K562 (cell line): ENCODE measurements around the gene FITM1.

ENCODE experiments used
- POLR2A ChIP-seq: fragments of 450-650 bp; conservative IDR thresholded peaks from 2 replicates; pipeline ENCODE4 v1.6.1; 2016
- POLR2AphosphoS2 ChIP-seq: IDR thresholded peaks from 2 replicates; pipeline ENCODE4 v1.6.1; 2012; ENCODE audit warnings: low read length, improper control_type of control experiment
- RCOR1 ChIP-seq, 2 experiments: IDR thresholded peaks; 2 replicates each; pipeline ENCODE4 v1.6.1; 2012; ENCODE audit warnings: low read depth in 2 of 2, low read length in 2 of 2, borderline replicate concordance in 1 of 2, improper control_type of control experiment in 1 of 2
- SREBF1 ChIP-seq: fragments of 150-350 bp; IDR thresholded peaks from 2 replicates; pipeline ENCODE4 v1.6.1; 2014; ENCODE audit warnings: antibody characterized with exemption, low read depth, low read length, borderline replicate concordance
- TF ChIP-seq, protein P1 (sequence below): fragments of 250-450 bp; sonication (Bioruptor Pico); IDR thresholded peaks from 2 replicates; pipeline ENCODE4 v1.8.0; 2021; ENCODE audit warnings: moderate library complexity, mild to moderate bottlenecking, inconsistent platforms
- TF ChIP-seq, protein P2 (sequence below): fragments of 450-650 bp; IDR thresholded peaks from one replicate; pipeline ENCODE4 v1.6.1; 2018; ENCODE audit warnings: mild to moderate bottlenecking, moderate library complexity; ENCODE audit not compliant: partially characterized antibody

DNA sequence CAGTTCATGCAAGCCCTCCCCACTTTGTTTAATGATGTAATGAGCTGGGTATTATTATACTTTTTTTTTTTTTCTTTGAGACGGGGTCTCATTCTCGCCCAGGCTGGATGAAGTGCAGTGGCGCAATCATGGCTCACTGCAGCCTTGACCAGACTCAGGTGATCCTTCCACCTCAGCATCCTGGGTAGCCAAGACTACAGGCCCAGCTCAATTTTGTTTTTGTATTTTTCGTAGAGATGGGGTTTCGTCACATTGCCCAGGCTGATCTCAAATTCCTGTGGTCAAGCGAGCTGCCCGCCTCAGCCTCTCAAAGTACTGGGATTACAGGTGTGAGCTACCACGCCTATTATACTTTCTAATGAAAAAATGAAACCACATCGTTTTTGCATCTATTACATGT, 20.4 kb upstream of the FITM1 start:
- no peak for TF ChIP-seq RCOR1 (IDR thresholded peaks at IDR 0.05; ENCODE audit: borderline replicate concordance in 1 of 2, low read depth in 2 of 2, low read length in 2 of 2)
- TF ChIP-seq POLR2AphosphoS2 = no peak
- TF ChIP-seq, protein P1, sequence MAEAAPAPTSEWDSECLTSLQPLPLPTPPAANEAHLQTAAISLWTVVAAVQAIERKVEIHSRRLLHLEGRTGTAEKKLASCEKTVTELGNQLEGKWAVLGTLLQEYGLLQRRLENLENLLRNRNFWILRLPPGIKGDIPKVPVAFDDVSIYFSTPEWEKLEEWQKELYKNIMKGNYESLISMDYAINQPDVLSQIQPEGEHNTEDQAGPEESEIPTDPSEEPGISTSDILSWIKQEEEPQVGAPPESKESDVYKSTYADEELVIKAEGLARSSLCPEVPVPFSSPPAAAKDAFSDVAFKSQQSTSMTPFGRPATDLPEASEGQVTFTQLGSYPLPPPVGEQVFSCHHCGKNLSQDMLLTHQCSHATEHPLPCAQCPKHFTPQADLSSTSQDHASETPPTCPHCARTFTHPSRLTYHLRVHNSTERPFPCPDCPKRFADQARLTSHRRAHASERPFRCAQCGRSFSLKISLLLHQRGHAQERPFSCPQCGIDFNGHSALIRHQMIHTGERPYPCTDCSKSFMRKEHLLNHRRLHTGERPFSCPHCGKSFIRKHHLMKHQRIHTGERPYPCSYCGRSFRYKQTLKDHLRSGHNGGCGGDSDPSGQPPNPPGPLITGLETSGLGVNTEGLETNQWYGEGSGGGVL (CRISPR knock-in tag) = no peak
- TF ChIP-seq SREBF1 = no peak
- TF ChIP-seq, protein P2, sequence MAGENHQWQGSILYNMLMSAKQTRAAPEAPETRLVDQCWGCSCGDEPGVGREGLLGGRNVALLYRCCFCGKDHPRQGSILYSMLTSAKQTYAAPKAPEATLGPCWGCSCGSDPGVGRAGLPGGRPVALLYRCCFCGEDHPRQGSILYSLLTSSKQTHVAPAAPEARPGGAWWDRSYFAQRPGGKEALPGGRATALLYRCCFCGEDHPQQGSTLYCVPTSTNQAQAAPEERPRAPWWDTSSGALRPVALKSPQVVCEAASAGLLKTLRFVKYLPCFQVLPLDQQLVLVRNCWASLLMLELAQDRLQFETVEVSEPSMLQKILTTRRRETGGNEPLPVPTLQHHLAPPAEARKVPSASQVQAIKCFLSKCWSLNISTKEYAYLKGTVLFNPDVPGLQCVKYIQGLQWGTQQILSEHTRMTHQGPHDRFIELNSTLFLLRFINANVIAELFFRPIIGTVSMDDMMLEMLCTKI = no peak
- no peak for TF ChIP-seq POLR2A
